ENCODE measurements around the gene LYVE1.

Gene LYVE1

DNA sequence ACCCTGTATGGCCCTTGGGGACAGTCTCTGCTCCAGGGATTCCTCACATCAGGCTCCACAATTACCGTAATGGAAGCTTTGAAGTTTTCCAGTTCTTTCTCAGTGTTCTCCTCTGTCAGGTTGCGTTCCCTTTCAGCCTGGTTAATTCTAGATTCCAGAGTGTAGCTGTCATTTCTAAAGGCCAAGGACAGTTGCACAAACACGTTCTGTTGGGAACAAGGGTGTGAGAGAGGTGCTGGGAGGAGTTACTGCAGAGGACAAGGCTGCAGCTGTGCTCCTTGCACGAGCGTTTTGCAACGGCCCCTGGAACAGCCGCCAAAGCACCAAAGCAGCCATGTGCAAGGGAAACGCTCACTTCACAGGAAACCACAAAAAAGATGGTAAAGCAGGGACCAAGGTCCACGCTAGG is 35.9 kb upstream of the LYVE1 start:
- H3K27ac ChIP-seq (ENCODE audit: low read length) = no peak overlapping the region

DNA sequence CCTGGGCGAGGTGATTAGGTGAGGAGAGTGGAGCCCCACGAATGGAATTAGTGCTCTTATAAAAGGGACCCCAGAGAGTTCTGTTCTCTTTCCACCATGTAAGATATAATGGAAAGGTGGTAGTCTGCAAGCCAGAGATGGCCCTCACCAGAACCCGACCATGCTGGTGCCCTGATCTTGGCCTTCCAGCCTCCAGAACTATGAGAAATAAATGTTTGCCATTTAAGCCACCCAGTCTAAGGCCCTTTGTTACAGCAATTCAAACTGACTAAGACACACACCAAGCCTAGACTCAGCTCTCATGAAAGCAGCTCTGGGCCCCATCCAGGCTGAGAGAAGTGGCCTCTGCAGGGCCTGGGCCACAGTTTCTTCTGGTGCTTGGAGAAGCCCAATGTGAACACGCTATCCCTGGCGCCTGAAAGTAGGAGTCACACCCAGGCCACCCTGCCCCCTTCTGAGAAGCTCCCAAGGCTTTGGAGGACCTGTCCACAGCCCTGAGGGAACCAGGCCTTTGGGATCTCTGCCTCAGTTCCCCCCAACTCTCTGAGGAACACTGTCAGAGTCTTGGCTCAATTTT is 35.3 kb upstream of the LYVE1 start:
- Histone ChIP-seq H4K20me1 (ENCODE audit: insufficient read depth, low read length) (no peaks in the 10 kb centered on the region), H3K79me2 (ENCODE audit: low read length) (no peaks in the 10 kb centered on the region), H3K36me3 (replicated peaks; ENCODE audit: insufficient read depth, low read length) (no peaks in the 10 kb centered on the region), H3K9me3 (replicated peaks; ENCODE audit: insufficient read depth, low read length) (no peaks in the 10 kb centered on the region), H2AFZ (ENCODE audit: low read length) (no peak overlapping the region), H3K9ac (ENCODE audit: low read length) (no peak overlapping the region), H3K4me2 (ENCODE audit: low read depth, low read length) (no peak overlapping the region), H3K9me2 (replicated peaks; ENCODE audit: insufficient read depth, low read length) (no peaks in the 10 kb centered on the region), H3K27ac (ENCODE audit: low read length) (no peak overlapping the region), H3K27me3 (replicated peaks; ENCODE audit: insufficient read depth, low read length) (no peaks in the 10 kb centered on the region), H3F3A (ENCODE audit: insufficient read depth, low read length) (no peaks in the 10 kb centered on the region), H3K4me1 (ENCODE audit: low read length) (peaks cover under 1% of the 10 kb centered on the region; the same call in 1 of the 2 replicates), H3K4me3 (ENCODE audit: low read length) (no peak overlapping the region)
- DNase-seq = no peak
- TF ChIP-seq, protein P1, sequence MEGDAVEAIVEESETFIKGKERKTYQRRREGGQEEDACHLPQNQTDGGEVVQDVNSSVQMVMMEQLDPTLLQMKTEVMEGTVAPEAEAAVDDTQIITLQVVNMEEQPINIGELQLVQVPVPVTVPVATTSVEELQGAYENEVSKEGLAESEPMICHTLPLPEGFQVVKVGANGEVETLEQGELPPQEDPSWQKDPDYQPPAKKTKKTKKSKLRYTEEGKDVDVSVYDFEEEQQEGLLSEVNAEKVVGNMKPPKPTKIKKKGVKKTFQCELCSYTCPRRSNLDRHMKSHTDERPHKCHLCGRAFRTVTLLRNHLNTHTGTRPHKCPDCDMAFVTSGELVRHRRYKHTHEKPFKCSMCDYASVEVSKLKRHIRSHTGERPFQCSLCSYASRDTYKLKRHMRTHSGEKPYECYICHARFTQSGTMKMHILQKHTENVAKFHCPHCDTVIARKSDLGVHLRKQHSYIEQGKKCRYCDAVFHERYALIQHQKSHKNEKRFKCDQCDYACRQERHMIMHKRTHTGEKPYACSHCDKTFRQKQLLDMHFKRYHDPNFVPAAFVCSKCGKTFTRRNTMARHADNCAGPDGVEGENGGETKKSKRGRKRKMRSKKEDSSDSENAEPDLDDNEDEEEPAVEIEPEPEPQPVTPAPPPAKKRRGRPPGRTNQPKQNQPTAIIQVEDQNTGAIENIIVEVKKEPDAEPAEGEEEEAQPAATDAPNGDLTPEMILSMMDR (IDR thresholded peaks at IDR 0.05; ENCODE audit: low read length) = no peak
- no peak for TF ChIP-seq EZH2 (optimal IDR thresholded peaks at IDR 0.05; ENCODE audit: low read depth, low read length)
- no peak for TF ChIP-seq EZH2phosphoT487 (IDR thresholded peaks at IDR 0.05; ENCODE audit: low read length)

More for the DNA sequence above, 35.9 kb upstream of the LYVE1 start:
- H3K4me2 ChIP-seq (ENCODE audit: low read depth, low read length) = no peak overlapping the region
- no peaks in the 10 kb centered on the region for H3F3A ChIP-seq (ENCODE audit: insufficient read depth, low read length)
- H3K9ac ChIP-seq (ENCODE audit: low read length) = no peak overlapping the region
- no peaks in the 10 kb centered on the region for H3K9me3 ChIP-seq (replicated peaks; ENCODE audit: insufficient read depth, low read length)
- no peaks in the 10 kb centered on the region for H3K79me2 ChIP-seq (ENCODE audit: low read length)
- H4K20me1 ChIP-seq (ENCODE audit: insufficient read depth, low read length) = no peaks in the 10 kb centered on the region
- no peaks in the 10 kb centered on the region for H3K36me3 ChIP-seq (replicated peaks; ENCODE audit: insufficient read depth, low read length)
- H3K9me2 ChIP-seq (replicated peaks; ENCODE audit: insufficient read depth, low read length) = no peaks in the 10 kb centered on the region
- TF ChIP-seq EZH2phosphoT487 (IDR thresholded peaks at IDR 0.05; ENCODE audit: low read length) (no peak), EZH2 (optimal IDR thresholded peaks at IDR 0.05; ENCODE audit: low read depth, low read length) (no peak)
- TF ChIP-seq, protein P1 (IDR thresholded peaks at IDR 0.05; ENCODE audit: low read length) = no peak
- H2AFZ ChIP-seq (ENCODE audit: low read length) = no peak overlapping the region
- no peak overlapping the region for H3K4me3 ChIP-seq (ENCODE audit: low read length)
- no peak for DNase-seq
- no peaks in the 10 kb centered on the region for H3K27me3 ChIP-seq (replicated peaks; ENCODE audit: insufficient read depth, low read length)
- H3K4me1 ChIP-seq (ENCODE audit: low read length) = no peaks in the 10 kb centered on the region

DNA sequence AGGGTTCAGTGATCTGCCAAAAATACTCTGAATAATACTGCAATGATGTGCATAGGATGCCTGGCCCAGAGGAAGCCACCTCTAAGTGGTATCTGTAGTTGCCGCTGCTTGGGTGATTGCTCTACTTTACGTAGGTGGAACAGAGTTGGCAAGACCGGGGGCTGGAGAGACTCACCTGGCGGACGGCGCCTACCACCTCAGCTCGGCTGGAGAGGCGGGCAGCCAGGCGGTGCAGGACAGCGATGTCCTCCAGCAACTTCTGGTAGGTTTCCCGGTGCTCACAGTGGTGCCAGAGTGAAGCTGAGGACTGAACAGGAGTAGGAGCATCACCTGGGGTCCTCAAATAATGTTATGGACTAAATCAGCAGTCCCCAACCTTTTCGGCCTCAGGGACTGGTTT is 34.5 kb upstream of the LYVE1 start:
- Histone ChIP-seq H3K4me3 (ENCODE audit: low read length) (no peak overlapping the region), H2AFZ (ENCODE audit: low read length) (no peak overlapping the region), H3K4me2 (ENCODE audit: low read depth, low read length) (no peak overlapping the region), H4K20me1 (ENCODE audit: insufficient read depth, low read length) (no peaks in the 10 kb centered on the region), H3K79me2 (ENCODE audit: low read length) (no peaks in the 10 kb centered on the region), H3K9me3 (replicated peaks; ENCODE audit: insufficient read depth, low read length) (no peaks in the 10 kb centered on the region), H3K36me3 (replicated peaks; ENCODE audit: insufficient read depth, low read length) (no peaks in the 10 kb centered on the region), H3K9me2 (replicated peaks; ENCODE audit: insufficient read depth, low read length) (no peaks in the 10 kb centered on the region), H3F3A (ENCODE audit: insufficient read depth, low read length) (no peaks in the 10 kb centered on the region), H3K9ac (ENCODE audit: low read length) (no peak overlapping the region), H3K4me1 (ENCODE audit: low read length) (peaks cover 10% of the 10 kb centered on the region), H3K27me3 (replicated peaks; ENCODE audit: insufficient read depth, low read length) (no peaks in the 10 kb centered on the region), H3K27ac (ENCODE audit: low read length) (no peak overlapping the region)
- TF ChIP-seq EZH2 (optimal IDR thresholded peaks at IDR 0.05; ENCODE audit: low read depth, low read length) = no peak
- TF ChIP-seq, protein P1 (IDR thresholded peaks at IDR 0.05; ENCODE audit: low read length) = no peak
- TF ChIP-seq EZH2phosphoT487 (IDR thresholded peaks at IDR 0.05; ENCODE audit: low read length) = no peak
- no peak for DNase-seq

Measured in MM.1S (cell line).